ENCODE data around the gene TOR1B. TPM values are rescaled to one million over a fixed set of nuclear protein-coding genes. Genes with fewer than 3 reads are reported as not detected.

Gene TOR1B
- polyA plus RNA-seq, 1 donor from 2014 or later = 52.2 TPM

DNA sequence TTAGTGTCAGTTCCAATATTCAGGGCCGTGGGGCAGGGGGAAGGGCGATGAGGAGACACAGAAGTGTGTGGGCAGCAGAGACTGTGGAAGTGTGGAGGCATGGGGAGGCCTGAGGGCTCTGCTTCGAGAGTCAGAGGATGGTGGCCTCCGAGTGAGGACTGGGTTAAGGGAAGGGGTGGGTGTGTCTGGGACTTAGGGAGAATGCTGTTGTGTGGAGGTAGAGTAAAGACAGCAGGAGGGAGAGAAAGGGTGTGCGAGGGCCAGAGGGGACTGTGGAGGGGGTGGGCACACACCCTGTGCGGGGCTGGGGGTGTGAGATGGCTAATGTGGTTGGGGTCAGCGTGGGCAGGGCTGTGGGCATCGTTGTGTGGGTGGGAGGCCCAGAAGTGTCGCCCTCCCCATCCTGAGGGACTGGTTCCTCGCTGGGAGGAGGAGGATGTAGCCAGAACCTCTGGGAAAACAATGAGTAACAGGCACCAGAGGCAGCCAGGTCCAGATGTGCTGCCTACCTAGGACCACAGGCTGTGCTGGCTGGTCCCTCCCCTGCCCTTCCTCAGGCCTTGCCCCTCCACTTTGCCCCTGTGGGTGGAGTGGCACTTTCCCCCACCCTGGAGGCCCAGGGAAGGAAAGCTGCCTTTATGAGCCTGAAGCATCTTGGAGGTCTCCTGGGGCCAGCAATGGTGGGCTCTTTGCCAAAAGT is 36.5 kb downstream of the TOR1B start:
- Histone ChIP-seq H3K36me3 (ENCODE audit: insufficient read depth, low read length) (no peaks in the 10 kb centered on the region), H3K9me3 (ENCODE audit: low read length) (no peaks in the 10 kb centered on the region), H3K4me3 (ENCODE audit: low read length) (no peak overlapping the region), H3K9me2 (ENCODE audit: insufficient read depth, low read length) (no peaks in the 10 kb centered on the region), H3K27ac (ENCODE audit: low read length) (no peak overlapping the region), H4K20me1 (ENCODE audit: insufficient read depth) (no peaks in the 10 kb centered on the region), H3F3A (ENCODE audit: insufficient read depth, low read length, poor library complexity, severe bottlenecking) (no peaks in the 10 kb centered on the region), H3K27me3 (ENCODE audit: insufficient read depth, low read depth, low read length) (no peaks in the 10 kb centered on the region), H3K4me2 (ENCODE audit: low read length) (no peak overlapping the region), H3K79me2 (replicated peaks; ENCODE audit: insufficient read depth, low read length) (peaks cover 24% of the 10 kb centered on the region), H3K9ac (ENCODE audit: low read length) (no peak overlapping the region), H2AFZ (ENCODE audit: low read depth, low read length) (no peak overlapping the region)
- TF ChIP-seq EP300 (conservative IDR thresholded peaks at IDR 0.05; ENCODE audit: poor library complexity, severe bottlenecking) = no peak
- TF ChIP-seq EZH2 (IDR thresholded peaks at IDR 0.05; ENCODE audit: borderline replicate concordance, insufficient read depth, low read length, poor library complexity, severe bottlenecking) = no peak
- no peak for TF ChIP-seq SMC3 (conservative IDR thresholded peaks at IDR 0.05; ENCODE audit: poor library complexity)
- no peak for TF ChIP-seq RAD21 (conservative IDR thresholded peaks at IDR 0.05)
- TF ChIP-seq, protein P1, sequence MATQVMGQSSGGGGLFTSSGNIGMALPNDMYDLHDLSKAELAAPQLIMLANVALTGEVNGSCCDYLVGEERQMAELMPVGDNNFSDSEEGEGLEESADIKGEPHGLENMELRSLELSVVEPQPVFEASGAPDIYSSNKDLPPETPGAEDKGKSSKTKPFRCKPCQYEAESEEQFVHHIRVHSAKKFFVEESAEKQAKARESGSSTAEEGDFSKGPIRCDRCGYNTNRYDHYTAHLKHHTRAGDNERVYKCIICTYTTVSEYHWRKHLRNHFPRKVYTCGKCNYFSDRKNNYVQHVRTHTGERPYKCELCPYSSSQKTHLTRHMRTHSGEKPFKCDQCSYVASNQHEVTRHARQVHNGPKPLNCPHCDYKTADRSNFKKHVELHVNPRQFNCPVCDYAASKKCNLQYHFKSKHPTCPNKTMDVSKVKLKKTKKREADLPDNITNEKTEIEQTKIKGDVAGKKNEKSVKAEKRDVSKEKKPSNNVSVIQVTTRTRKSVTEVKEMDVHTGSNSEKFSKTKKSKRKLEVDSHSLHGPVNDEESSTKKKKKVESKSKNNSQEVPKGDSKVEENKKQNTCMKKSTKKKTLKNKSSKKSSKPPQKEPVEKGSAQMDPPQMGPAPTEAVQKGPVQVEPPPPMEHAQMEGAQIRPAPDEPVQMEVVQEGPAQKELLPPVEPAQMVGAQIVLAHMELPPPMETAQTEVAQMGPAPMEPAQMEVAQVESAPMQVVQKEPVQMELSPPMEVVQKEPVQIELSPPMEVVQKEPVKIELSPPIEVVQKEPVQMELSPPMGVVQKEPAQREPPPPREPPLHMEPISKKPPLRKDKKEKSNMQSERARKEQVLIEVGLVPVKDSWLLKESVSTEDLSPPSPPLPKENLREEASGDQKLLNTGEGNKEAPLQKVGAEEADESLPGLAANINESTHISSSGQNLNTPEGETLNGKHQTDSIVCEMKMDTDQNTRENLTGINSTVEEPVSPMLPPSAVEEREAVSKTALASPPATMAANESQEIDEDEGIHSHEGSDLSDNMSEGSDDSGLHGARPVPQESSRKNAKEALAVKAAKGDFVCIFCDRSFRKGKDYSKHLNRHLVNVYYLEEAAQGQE (IDR thresholded peaks at IDR 0.05; ENCODE audit: borderline replicate concordance) = no peak
- TF ChIP-seq MXI1 (conservative IDR thresholded peaks at IDR 0.05; ENCODE audit: poor library complexity, severe bottlenecking) = no peak
- TF ChIP-seq CTCF (IDR thresholded peaks at IDR 0.05; ENCODE audit: poor library complexity, severe bottlenecking) = no peak
- TF ChIP-seq TAF1 (IDR thresholded peaks at IDR 0.05; ENCODE audit: low read depth) = no peak
- no peak for TF ChIP-seq POLR2AphosphoS5 (IDR thresholded peaks at IDR 0.05)

- no peak overlapping the region for H2AFZ ChIP-seq (ENCODE audit: low read depth, low read length)
- H3K27ac ChIP-seq (ENCODE audit: low read length) = no peak overlapping the region
- no peaks in the 10 kb centered on the region for H3K27me3 ChIP-seq (ENCODE audit: insufficient read depth, low read depth, low read length)
- H3K9me2 ChIP-seq (ENCODE audit: insufficient read depth, low read length) = no peaks in the 10 kb centered on the region
- H4K20me1 ChIP-seq (ENCODE audit: insufficient read depth) = no peaks in the 10 kb centered on the region
- H3K9ac ChIP-seq (ENCODE audit: low read length) = no peak overlapping the region
- no peaks in the 10 kb centered on the region for H3F3A ChIP-seq (ENCODE audit: insufficient read depth, low read length, poor library complexity, severe bottlenecking)
- no peak overlapping the region for H3K4me2 ChIP-seq (ENCODE audit: low read length)
- H3K36me3 ChIP-seq (ENCODE audit: insufficient read depth, low read length) = no peaks in the 10 kb centered on the region
- H3K79me2 ChIP-seq (replicated peaks; ENCODE audit: insufficient read depth, low read length) = peaks cover 19% of the 10 kb centered on the region
- H3K9me3 ChIP-seq (ENCODE audit: low read length) = no peaks in the 10 kb centered on the region
- TF ChIP-seq, protein P1 (IDR thresholded peaks at IDR 0.05; ENCODE audit: borderline replicate concordance) = no peak
- TF ChIP-seq CTCF (IDR thresholded peaks at IDR 0.05; ENCODE audit: poor library complexity, severe bottlenecking) (no peak), EP300 (conservative IDR thresholded peaks at IDR 0.05; ENCODE audit: poor library complexity, severe bottlenecking) (no peak), EZH2 (IDR thresholded peaks at IDR 0.05; ENCODE audit: borderline replicate concordance, insufficient read depth, low read length, poor library complexity, severe bottlenecking) (no peak), TAF1 (IDR thresholded peaks at IDR 0.05; ENCODE audit: low read depth) (no peak), POLR2AphosphoS5 (IDR thresholded peaks at IDR 0.05) (no peak), SMC3 (conservative IDR thresholded peaks at IDR 0.05; ENCODE audit: poor library complexity) (no peak), RAD21 (conservative IDR thresholded peaks at IDR 0.05) (no peak), MXI1 (conservative IDR thresholded peaks at IDR 0.05; ENCODE audit: poor library complexity, severe bottlenecking) (no peak)
- no peak overlapping the region for H3K4me3 ChIP-seq (ENCODE audit: low read length)
Measured at GRCh38 chr9:129840034-129840433, 37.0 kb downstream of the TOR1B start.
